ENCODE results near the gene IL23A. TPM values are rescaled to one million over a fixed set of nuclear protein-coding genes. Genes with fewer than 3 reads are reported as not detected.

The IL23A gene
- total RNA-seq, 1 donor from 2014 or later = not detected

DNA sequence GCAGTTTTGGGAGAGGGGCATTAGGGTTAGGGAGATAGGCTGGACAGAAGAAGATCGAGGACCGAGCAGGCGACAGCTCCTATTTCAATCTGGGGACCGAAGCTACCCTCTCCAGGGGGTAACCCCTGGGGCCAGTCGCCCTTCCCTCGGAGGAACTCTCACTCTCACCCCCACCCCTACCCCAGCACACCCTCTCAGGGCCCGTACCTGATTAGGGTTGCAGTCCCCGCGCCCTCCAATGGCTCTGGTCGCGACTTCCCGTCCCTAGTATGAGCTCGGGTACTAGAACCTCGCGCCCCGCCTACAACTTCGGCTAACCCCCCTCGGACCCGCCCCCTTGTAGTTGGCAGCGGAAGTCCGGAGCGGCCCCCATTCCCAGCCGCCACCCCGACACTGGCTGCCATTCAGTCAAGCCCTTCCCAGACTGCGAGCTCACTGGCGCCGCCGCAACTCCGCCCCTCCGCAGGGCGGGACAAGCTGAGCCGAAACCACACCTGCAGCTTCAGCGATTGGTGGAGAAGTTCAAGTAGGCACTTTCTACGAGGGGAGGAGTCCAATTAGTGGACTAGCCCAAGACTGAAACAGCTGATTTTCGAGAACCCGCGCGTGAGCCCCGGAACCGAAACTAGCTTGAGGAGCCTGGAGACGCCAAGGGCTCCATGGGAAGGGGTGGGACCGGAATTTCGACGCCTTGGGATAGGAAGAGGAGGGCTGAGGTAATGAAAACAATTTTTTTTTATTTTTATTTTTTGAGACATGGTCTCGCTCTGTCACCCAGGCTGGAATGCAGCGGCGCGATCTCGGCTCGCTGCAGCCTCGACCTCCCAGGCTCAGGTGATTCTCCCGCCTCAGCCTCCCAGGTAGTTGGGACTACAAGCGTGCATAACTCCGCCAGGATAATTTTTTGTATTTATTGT lies 21.4 kb downstream of the IL23A start, which contains the start of gene STAT2:
Gene STAT2 (minus strand): TSS at position 257 of the 917 bp plus-strand sequence. CDS start 3,536 bp downstream, outside the sequence.
- peak; percentile 93 for FAIRE-seq

DNA sequence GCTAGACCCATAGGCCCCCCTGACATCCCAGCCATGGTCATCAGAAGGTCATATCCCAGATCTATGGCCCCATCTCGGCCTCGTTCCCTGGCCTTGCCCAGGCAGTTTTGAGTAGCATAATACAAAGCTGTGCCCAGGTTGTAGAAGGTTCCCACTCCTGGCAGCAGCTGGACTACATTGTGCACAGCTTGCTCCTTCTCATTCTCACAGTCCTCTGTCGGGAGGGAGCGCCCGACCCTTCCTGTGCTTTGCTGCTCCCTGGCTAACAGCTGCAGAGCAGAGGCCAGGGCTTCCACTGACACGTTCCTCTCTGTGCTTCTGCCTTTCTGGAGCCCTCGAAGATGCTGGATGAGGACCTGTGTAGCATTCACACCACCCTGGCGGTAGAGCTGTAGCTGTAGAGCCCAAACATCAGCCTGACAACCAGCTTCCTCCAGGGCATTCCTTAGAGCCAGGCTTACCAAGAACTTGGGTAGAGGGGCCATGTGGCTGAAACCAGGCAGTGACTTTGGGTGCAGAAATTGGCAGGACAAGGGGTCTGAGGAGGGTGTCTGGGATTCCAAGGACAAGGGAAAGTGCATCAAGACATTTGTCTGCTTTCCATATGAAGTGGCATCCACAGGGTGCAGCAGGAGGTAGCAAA lies 22.9 kb downstream of the IL23A start:
- FAIRE-seq = no peak

More for the DNA sequence above, 21.4 kb downstream of the IL23A start, which contains the start of gene STAT2:
- DNase-seq (ENCODE audit: low spot score in 2 of 2) = peak; percentile 80 to 90

DNA sequence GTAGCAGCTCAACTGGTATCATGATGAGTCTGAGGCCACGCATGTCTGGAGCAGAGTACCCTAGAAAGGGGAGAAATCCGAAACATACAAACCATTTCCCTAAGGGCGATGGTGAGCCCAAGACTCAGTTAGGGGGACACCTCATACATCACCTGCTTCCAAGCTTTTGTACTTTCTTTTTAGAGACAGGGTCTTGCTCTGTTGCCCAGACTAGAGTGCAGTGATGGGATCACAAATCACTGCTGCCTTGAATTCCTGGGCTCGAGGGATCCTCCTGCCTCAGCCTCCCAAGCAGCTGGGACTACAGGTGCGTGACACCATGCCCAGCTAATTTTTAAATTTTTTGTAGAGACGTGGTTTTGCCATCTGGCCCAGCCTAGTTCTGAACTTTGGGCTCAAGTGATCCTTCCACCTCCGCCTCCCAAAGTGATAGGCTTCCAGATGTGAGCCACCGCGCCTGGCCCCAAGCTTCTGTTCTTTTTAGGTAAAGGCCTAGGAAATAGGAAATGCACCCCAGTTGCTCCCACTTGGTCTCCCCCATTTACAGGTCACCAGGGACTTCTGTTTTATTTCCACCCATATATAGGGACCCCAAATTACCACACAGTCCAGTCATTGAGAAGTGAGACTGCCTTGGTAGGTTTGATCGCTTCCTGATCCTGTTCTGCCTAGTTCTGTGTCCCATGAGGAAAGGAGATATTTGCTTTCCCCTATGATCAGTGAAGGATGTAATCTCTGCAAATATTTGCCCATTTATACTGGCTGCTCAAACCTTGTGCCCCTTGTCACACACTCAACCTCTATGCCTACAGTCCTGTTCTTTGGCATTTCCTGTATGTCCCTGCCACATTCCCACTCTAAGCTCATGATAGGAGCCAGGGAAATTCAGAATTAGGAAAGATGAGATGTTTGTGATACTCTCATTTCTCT lies 23.7 kb downstream of the IL23A start, which contains the start of gene APOF:
Gene APOF (minus strand): TSS at position 728 of the 930 bp plus-strand sequence. CDS start 112 bp downstream, at position 616.
- FAIRE-seq (no peak), DNase-seq (ENCODE audit: low spot score in 2 of 2) (no peak)

More for the DNA sequence above, 22.9 kb downstream of the IL23A start:
- no peak for DNase-seq (ENCODE audit: low spot score in 2 of 2)

DNA sequence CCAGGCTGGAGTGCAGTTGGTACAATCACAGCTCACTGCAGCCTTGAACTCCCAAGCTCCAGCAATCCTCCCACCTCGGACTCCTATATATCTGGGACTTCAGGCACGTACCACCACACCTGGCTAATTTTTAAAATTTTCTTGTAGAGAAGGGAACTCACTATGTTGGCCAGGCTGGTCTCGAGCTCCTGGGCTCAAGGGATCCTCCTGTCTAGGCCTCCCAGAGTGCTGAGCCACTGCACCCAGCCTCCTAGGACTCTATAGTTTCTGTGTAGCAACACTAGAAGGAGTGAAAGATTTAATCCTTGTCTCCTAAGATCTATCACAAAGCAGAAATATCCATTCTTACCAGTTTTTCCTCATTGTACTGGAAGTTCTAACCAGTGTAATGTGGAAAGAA lies 28.3 kb downstream of the IL23A start:
- DNase-seq (ENCODE audit: low spot score in 2 of 2) (no peak), FAIRE-seq (no peak)

DNA sequence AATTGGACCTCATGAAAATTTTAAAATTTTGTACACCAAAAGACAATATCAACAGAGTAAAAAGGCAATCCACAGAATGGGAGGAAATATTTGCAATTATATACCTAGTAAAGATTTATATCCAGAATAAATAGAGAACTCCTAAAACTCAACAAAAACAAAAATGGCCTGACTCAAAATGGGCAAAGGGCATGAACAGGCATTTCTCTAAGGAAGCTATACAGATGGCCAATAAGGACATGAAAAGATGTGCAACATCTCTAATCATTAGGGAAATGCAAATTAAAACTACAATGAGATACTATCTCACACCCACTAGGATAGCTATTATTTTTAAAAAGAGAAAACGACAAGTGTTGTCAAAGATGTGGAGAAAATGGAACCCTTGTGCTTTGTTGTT lies 34.8 kb downstream of the IL23A start:
- DNase-seq (ENCODE audit: low spot score in 2 of 2) = no peak
- FAIRE-seq = no peak

DNA sequence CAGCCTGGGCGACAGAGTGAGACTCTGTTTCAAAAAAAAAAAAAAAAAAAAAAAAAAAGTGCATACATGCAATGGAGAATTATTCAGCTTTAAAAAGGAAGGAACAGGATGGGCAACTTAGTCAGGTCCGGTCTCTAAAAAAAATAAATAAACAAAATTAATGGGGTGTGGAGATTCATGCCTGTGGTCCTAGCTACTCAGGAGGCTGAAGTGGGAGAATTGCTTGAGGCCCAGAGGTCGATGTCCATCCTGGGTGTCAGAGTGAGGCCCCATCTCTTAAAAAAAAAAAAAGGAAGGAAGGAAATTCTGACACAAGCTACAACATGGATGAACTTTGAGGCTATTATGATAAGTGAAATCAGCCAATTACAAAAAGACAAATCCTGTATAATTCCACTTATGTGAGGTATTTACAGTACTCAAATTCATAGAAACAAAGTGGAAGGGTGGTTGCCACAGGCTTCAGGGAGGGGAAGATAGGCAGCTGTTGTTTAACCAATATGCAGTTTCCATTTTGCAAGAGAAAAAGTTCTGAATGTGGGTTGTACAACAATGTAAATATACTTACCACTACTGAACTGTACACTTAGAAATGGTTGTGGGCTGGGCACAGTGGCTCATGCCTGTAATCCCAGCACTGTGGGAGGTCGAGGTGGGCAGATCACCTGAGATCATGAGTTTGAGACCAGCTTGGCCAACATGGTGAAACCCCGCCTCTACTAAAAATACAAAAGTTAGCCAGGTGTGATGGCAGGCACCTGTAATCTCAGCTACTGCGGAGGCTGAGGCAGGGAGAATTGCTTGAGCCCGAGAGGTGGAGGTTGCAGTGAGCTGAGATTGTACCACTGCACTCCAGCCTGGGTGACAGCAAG lies 36.3 kb downstream of the IL23A start:
- no peak for FAIRE-seq
- no peak for DNase-seq (ENCODE audit: low spot score in 2 of 2)

DNA sequence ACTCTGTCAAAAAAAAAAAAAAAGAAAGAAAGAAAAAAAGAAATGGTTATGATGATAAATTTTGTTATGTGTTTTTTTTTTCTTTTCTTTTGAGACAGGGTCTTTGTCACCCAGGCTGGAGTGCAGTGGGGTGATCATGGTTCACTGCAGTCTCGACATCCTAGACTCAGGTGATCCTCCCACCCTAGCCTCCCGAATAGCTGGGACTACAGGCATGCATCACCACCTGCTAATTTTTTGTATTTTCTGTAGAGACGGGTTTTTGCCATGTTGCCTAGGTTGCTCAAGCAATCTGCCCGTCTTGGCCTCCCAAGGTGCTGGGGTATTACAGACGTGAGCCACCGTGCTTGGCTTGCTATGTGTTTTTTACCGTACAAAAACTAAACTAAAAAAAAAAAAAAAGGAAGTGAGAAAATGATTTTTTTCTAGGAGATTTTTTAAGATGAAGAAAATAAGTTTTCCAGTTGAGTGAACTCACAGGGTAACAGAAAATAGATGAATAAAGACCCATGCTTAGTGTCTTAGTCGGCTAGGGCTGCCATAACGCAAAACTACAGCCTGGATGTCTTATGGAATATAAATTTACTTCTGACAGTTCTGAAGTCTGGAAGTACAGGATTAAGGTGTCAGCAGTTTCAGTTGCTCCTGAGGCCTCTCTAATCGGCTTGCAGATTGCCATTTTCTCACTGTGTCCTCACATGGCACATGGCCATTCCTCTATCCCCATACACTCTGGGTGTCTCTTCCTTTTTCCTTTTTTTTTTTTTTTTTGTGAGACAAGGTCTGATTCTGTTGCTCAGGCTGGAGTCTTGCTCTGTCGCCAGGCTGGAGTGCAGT lies 37.1 kb downstream of the IL23A start:
- FAIRE-seq (no peak), DNase-seq (ENCODE audit: low spot score in 2 of 2) (no peak)

DNA sequence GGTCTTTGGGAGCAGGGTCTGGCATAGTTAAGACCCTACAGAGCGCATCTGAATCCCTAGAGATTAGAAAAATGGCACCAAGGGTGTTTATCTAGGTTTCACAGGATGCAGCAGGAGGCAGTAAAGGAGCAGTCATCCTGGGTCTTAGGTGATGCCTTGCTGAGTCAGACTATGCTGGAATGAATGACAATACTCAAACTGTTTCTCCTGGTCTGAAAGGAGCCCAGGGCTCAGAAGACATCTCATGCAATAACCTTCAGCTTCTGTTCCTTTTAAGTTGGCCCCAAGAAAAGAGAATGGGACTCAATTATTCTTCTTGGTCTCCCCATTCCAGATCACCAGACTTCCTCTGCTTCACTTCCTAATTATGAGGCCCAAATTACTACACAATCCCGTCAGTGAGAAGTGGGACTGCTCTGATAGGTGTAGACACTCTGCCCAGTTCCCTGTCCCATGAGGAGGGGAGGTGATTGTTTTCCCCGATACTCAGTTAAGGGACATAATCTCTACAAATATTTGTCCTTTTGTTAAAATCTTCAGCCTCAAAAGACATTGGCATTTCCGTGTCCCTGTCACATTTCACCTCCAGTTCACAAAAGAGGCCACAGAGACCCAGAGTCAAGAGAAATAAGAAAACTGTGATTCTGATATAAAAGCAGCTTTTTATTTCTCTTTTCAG lies 38.8 kb downstream of the IL23A start:
- FAIRE-seq (no peak), DNase-seq (ENCODE audit: low spot score in 2 of 2) (no peak)

DNA sequence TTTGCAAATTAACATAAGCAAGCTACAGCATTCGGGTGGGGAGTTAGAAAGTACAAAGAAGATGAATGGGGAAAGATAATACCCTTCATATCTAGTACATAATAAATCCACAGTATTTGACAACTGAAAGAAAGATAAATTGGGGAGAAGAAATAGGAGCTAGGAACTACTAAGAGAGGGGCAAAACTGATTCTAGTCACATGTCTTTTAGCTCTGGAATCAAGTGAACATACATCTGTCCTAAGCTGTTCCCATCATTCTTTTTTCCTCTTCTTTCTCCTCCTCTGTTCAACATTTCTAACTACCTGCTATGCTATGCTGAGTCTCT lies 39.3 kb downstream of the IL23A start:
- DNase-seq (ENCODE audit: low spot score in 2 of 2) (no peak), FAIRE-seq (no peak)

DNA sequence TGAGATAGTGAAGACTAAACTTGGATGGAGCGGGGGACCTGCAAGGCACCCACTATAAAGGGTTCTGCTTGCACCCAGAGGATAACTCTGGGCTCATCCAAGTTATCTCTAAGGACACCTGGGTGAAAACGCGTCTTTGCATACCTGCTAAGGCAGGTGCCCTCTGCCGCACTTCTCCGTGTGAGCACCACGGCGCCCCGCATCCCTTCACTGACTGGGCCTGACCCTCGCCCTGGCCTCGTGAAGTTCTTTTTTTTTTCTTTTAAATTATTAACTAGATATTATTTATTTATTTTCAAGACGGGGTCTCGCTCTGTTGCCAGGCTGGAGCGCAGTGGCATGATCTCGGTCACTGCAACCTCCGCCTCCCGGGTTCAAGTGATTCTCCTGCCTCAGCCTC lies 43.9 kb downstream of the IL23A start:
- FAIRE-seq (no peak), DNase-seq (ENCODE audit: low spot score in 2 of 2) (no peak)

DNA sequence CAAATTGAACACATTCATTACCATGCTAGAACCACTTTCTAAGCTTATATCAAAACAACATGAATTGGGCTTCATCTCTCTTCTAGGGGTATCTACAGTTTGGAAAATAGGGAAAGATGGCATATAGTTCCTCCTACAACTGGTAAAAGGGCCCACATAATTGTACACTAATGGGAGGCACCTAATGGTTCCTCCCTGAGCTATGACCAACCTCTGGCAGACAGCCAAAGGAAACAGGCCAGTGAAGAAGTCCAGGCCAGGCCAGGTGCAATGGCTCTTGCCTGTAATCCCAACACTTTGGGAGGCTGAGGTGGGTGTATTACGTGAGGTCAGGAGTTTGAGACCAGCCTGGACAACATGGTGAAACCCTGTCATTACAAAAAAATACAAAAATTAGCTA lies 47.2 kb downstream of the IL23A start:
- DNase-seq (ENCODE audit: low spot score in 2 of 2) = no peak
- no peak for FAIRE-seq

DNA sequence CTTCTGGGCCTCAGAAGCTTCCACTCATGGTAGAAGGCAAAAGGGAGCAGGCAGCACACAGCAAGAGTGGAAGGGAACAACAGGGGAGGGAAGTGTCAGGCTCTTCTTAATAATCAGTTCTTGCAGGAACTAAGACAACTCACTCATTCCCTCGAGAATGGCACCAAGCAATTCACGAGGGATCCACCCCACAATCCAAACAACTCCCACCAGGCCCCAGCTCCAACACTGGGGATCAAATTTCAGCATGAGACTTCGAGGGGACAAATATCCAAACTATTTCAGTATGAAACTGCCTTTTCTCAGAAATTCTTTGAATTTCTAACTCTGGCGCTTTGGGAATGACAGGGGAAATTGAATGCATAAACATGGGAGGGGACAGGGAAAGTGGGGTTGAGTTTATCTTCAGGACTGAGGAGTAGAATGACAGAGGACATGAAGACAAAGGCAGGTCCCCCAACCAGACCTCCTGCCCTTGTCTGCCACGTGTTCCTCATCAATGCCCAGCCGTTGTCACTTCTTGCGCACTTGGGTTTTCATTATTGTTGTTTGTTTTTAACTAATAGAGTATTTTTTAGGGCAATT lies 48.6 kb downstream of the IL23A start:
- no peak for DNase-seq (ENCODE audit: low spot score in 2 of 2)
- FAIRE-seq = no peak

DNA sequence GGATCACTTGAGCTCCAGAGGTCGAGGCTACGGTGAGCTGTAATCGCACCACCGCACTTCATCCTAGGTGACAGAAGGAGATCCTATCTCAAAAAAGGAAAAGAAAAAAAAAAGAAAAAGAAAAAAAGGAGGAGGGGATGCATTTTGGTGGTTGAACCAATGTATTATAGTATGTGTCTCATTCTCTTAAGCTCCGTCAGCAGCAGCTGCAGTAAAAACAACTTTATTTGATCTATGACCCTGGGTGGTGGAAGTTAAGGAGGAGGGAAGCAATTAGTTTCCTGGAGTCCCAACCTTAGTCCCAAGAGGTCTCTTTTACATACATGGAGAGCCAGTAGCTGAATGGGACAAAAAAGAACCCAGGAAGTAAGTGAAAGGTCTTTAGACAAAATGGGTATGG lies 50.7 kb downstream of the IL23A start:
- DNase-seq (ENCODE audit: low spot score in 2 of 2) (no peak), FAIRE-seq (no peak)

Small RNA genes lying within 50 kb of the gene (small RNA-seq; reads per million reads assigned to genes)
- not detected for gene RNU7-40P

Other genes with a start within 250 kb of the IL23A start
- 74.6 TPM for gene PA2G4, start 234.3 kb upstream of the IL23A start, total RNA-seq
- 1,399 TPM for gene RPL41, start 222.3 kb upstream of the IL23A start, total RNA-seq
- 8.2 TPM for gene ZC3H10, start 220.6 kb upstream of the IL23A start, total RNA-seq
- gene ESYT1, start 210.6 kb upstream of the IL23A start, total RNA-seq = 26.5 TPM
- 123 TPM for gene MYL6B, start 186.3 kb upstream of the IL23A start, total RNA-seq
- 511 TPM for gene MYL6, start 180.5 kb upstream of the IL23A start, total RNA-seq
- 93.3 TPM for gene SMARCC2, start 149.4 kb upstream of the IL23A start, total RNA-seq
- 53.0 TPM for gene RNF41, start 117.0 kb upstream of the IL23A start, total RNA-seq
- gene NABP2, start 114.5 kb upstream of the IL23A start, total RNA-seq = 26.9 TPM
- not detected for gene SLC39A5, start 108.8 kb upstream of the IL23A start, total RNA-seq
- 10.2 TPM for gene ANKRD52, start 80.5 kb upstream of the IL23A start, total RNA-seq
- 12.2 TPM for gene COQ10A, start 71.9 kb upstream of the IL23A start, total RNA-seq
- 83.6 TPM for gene CS, start 38.6 kb upstream of the IL23A start, total RNA-seq
- 42.8 TPM for gene CNPY2, start 22.9 kb upstream of the IL23A start, total RNA-seq
- gene PAN2, start 4.9 kb upstream of the IL23A start, total RNA-seq = 24.5 TPM
- 75.0 TPM for gene STAT2, start 21.2 kb downstream of the IL23A start, total RNA-seq
- gene APOF, start 24.0 kb downstream of the IL23A start, total RNA-seq = not detected
- 2.9 TPM for gene TIMELESS, start 110.5 kb downstream of the IL23A start, total RNA-seq
- 0.41 TPM for gene MIP, start 115.8 kb downstream of the IL23A start, total RNA-seq
- gene SPRYD4, start 129.7 kb downstream of the IL23A start, total RNA-seq = 1.2 TPM
- 4.1 TPM for gene GLS2, start 149.3 kb downstream of the IL23A start, total RNA-seq
- 2.4 TPM for gene RBMS2, start 182.9 kb downstream of the IL23A start, total RNA-seq